Activated naive CD4-positive, alpha-beta T cell treated with Interleukin-2 at 50 U/mL for 16 hours (primary cell): Measurements from ENCODE around the gene BHMT2.

ENCODE experiments used
- DNase-seq: peaks from one replicate; pipeline ENCODE4 v3.0.0-alpha.2; 2020

Gene BHMT2

DNA sequence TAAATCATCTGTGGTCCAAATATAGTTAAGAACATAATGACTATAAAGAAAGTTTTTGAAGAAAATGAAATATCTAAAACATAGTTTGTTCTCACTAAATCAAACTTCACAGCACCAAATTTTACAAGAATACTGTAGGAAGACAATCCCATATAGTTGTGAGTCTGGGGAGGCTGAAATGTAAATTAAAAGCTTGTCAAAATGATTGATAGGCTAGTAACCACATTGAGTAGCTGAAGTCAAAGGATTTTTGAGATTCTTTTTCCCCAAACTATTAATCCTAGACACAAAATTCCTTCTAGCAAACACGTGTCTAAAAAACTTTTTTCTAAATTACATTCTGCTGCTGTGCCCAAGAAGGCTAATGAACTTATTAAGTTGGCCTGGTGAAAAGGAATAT is 55.0 kb downstream of the BHMT2 start:
- DNase-seq = no peak

DNA sequence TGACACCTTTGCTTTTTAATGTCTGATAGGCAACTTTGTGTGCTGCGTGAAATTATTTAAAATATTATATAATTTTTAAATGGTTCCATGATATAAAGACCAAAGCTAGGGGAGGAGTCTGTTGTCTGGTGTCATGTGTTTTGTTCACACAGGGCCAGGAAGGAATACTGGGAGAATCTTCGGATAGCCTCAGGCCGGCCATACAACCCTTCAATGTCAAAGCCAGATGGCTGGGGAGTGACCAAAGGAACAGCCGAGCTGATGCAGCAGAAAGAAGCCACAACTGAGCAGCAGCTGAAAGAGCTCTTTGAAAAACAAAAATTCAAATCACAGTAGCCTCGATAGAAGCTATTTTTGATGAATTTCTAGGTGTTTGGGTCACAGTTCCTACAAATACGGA is 61.2 kb downstream of the BHMT2 start:
- DNase-seq = no peak

DNA sequence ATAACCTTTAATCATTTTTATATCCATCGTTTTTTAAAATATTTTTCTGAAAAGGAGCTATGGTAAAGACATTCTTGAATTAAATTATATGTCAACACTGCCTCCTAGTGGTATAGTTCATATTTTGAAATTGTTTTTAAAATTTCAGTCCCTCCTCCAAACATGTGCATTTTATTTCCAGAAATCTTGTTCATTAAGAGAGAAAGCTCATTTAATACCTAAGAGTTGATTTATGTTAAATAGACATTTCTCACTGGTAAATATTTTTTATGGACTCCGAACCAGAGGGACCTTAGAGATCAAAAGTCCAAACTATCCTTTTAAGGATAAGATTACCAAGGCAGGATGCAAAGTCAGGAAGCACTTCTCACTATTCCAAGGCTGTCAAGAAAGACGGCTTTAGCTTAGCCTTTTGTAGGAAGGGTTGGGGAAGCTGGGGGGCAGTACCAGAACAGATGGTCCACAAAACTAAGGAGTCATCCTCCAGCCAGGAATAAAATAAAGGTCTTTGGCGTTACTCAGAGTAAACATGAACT is 63.6 kb downstream of the BHMT2 start:
- no peak for DNase-seq

DNA sequence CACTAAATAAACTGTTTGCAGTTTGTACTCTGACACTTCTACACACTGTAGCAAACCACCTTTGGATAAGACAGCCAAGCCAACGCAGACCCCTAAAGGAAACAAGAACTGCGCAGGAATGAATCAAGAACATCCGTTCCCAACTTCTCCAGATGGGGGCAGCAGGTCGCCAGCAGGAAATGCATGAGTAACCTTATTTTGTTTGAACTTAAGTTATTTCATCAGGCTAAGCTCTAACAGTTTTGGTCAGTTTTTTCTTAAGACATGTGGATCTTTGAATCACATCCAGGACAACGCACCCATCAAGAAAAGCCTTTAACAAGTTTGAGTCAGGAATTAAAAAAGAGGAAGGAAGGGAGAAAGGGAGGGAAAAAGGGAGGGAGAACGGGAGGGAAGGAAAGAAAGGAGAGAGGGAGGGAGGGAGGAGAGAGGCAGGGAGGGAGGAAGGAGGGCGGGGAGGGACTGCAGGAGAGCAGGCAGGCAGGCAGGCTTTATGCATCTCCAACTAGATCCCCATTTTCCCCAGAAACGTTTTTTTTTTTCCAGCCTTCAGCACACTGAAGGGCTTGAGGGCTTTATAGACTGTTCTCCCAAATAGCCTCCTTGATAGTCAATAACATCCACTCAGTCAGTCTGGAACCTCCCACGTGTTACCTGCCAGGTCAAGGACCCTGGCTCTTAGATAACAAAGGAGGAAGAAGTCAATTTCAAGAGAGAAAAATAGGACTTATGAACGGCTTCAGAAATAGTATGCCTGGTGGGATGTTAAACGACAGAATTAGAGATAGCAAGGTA is 64.3 kb downstream of the BHMT2 start:
- DNase-seq = peak; percentile 72

DNA sequence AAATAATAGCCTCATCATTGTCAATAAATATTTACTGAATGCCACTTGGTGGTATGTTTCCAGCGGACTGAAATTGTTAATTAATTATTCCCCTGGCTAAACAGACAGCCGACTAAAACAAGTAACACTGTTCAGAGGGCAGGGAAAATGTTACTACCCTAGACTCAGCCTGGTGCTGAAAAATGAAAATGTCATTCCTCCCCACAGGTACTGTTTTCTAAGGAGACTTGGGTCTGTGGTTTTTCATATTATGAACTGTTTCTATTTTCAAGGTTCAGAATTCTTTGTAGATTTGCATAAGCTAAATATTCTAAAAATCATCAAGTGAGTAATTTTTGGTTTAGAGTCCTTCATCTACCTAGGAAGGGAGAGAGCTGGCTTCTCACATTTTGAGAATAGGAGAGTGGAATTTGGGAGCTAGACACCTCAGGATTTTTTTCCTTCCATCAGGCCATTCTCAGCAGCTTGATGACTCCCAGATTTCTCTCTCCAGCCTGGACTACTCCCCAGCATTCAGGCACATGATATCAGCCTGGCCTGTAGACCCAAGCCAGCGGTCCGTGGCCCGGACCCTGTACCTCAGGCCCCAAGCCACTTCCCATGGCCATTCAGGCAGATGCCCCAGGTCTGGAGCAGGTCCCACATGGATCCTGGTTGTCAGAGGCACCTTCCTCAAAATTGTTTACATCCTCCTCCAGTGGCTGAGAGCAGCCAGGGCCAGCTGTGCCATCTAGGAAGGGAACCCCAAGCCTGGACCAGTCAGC is 66.4 kb downstream of the BHMT2 start:
- no peak for DNase-seq

DNA sequence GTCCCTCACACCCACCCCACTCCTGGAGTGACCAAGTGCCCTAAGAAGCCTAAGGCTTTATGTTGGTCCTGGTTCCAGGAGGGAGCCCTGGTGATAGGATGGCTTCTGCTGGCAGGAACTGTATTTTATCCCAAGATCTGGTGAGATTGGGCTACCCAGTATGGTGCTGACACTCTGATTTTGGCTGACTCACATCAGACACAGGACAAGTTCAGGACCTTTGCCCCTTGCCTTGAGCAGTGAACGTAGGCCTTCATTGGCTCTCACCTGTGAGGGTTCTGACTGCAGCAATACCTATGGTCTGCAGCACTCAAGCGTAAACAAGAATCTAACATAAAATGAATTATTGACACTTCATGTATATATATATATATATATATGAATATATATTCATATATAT is 67.1 kb downstream of the BHMT2 start:
- DNase-seq = no peak
